Keratinocyte (primary cell): Measurements from ENCODE around the gene ZNF280A. TPM values are rescaled to one million over a fixed set of nuclear protein-coding genes. Genes with fewer than 3 reads are reported as not detected.
"Not testable (repeated sequence)": the region's sequence is repeated elsewhere in the genome, so short reads cannot be mapped to it uniquely, and the experiment has no call there.

Source experiments
- DNase-seq: peaks from one replicate; pipeline ENCODE4 v3.0.0-alpha.2; 2011; ENCODE audit warnings: low read depth, missing footprints, low spot score
- FAIRE-seq: peaks from 2 replicates; lab custom pipeline; 2011; peaks lifted over from hg19 to GRCh38; lab: Jason Lieb, UNC
- H2AFZ ChIP-seq: 2 replicates; pipeline ENCODE4 v1.6.0; 2012; ENCODE audit warnings: low read length, control low read depth, inconsistent platforms; ENCODE audit not compliant: control insufficient read depth
- H3K27ac ChIP-seq: 2 replicates; pipeline ENCODE4 v1.5.1; 2011; ENCODE audit warnings: low read length; ENCODE audit not compliant: control insufficient read depth, insufficient read depth
- H3K27me3 ChIP-seq: 3 replicates; pipeline ENCODE4 v1.6.0; 2011; ENCODE audit warnings: low read length; ENCODE audit not compliant: control insufficient read depth, insufficient read depth; ENCODE audit errors: extremely low read depth
- H3K36me3 ChIP-seq, 2 experiments: 2 replicates in 1 of 2; 3 replicates in 1 of 2; pipeline ENCODE4 v1.5.1; 2011; ENCODE audit warnings: low read length in 2 of 2, mild to moderate bottlenecking in 1 of 2; ENCODE audit not compliant: control insufficient read depth in 2 of 2, insufficient read depth in 2 of 2; ENCODE audit errors: extremely low read depth in 1 of 2
- H3K4me1 ChIP-seq: 3 replicates; pipeline ENCODE4 v1.5.1; 2011; ENCODE audit warnings: low read length; ENCODE audit not compliant: control insufficient read depth, insufficient read depth; ENCODE audit errors: extremely low read depth
- H3K4me2 ChIP-seq: 3 replicates; pipeline ENCODE4 v1.6.0; 2011; ENCODE audit warnings: low read depth, low read length; ENCODE audit not compliant: control insufficient read depth, insufficient read depth; ENCODE audit errors: extremely low read depth
- H3K4me3 ChIP-seq, 3 experiments: fragments of 200-600 bp in 1 of 3; sonication (generic) in 1 of 3; 2 replicates in 2 of 3; 3 replicates in 1 of 3; pipeline ENCODE4 v1.5.1; 2011 to 2016; ENCODE audit warnings: low read length in 3 of 3, mild to moderate bottlenecking in 3 of 3, control low read depth in 2 of 3, inconsistent platforms in 1 of 3, low read depth in 1 of 3, mixed read lengths in 1 of 3, mixed run types in 1 of 3, moderate library complexity in 1 of 3; ENCODE audit not compliant: control insufficient read depth in 2 of 3, insufficient read depth in 2 of 3; ENCODE audit errors: extremely low read depth in 1 of 3
- H3K79me2 ChIP-seq: 2 replicates; pipeline ENCODE4 v1.6.0; 2012; ENCODE audit warnings: low read length; ENCODE audit not compliant: control insufficient read depth, insufficient read depth
- H3K9ac ChIP-seq: 3 replicates; pipeline ENCODE4 v1.6.0; 2011; ENCODE audit warnings: low read length; ENCODE audit not compliant: control insufficient read depth, insufficient read depth; ENCODE audit errors: extremely low read depth
- H3K9me1 ChIP-seq: 3 replicates; pipeline ENCODE4 v1.6.0; 2011; ENCODE audit warnings: low read length; ENCODE audit not compliant: control insufficient read depth, insufficient read depth; ENCODE audit errors: extremely low read depth
- H3K9me3 ChIP-seq: 2 replicates; pipeline ENCODE4 v1.5.1; 2012; ENCODE audit warnings: low read depth, low read length; ENCODE audit not compliant: control insufficient read depth
- H4K20me1 ChIP-seq: 3 replicates; pipeline ENCODE4 v1.6.0; 2011; ENCODE audit warnings: low read length; ENCODE audit not compliant: control insufficient read depth, insufficient read depth; ENCODE audit errors: extremely low read depth
- EZH2 ChIP-seq: IDR thresholded peaks from one replicate; pipeline ENCODE4 v1.6.1; 2012; ENCODE audit warnings: inconsistent platforms, mild to moderate bottlenecking, low read length, moderate library complexity
- dilution Hi-C: fragments of 300-500 bp; cut with MboI; formaldehyde crosslinking; loops from one replicate; pipeline ENCODE4 v1.7.0; 2020; ENCODE audit warnings: low sequenced_read_pairs; ENCODE audit not compliant: extremely low pct_ligation_motif_present
- polyA plus RNA-seq, 5 experiments: library from polyadenylated mRNA; depleted of rRNA in 3 of 5; stranded (reverse) in 3 of 5; stranded (forward) in 1 of 5; unstranded in 1 of 5; fragments of >200 nt; gene quantifications; 1 replicate in 1 of 5; 2 replicates in 3 of 5; 3 replicates in 1 of 5; pipeline versions ENCODE4 v1.2.1 to v1.2.3, GENCODE V29; 2011 to 2012; ENCODE audit warnings: missing spikeins in 2 of 5, low read depth in 1 of 5, low replicate concordance in 1 of 5
- TF ChIP-seq, protein P1 (sequence below), 3 experiments: IDR thresholded peaks in 1 of 3; conservative IDR thresholded peaks in 1 of 3; optimal IDR thresholded peaks in 1 of 3; 2 replicates in 2 of 3; 3 replicates in 1 of 3; pipeline versions ENCODE3 to v1.5.1; 2011; ENCODE audit warnings: low read length in 3 of 3, mild to moderate bottlenecking in 3 of 3, moderate library complexity in 2 of 3, control low read depth in 1 of 3, inconsistent platforms in 1 of 3; ENCODE audit not compliant: insufficient read depth in 2 of 3; ENCODE audit errors: extremely low read depth in 1 of 3

ZNF280A gene
- polyA plus RNA-seq, 1 donor (not counting 4 experiments of a cell fraction or from before 2014, with no cell fraction given): not detected

DNA sequence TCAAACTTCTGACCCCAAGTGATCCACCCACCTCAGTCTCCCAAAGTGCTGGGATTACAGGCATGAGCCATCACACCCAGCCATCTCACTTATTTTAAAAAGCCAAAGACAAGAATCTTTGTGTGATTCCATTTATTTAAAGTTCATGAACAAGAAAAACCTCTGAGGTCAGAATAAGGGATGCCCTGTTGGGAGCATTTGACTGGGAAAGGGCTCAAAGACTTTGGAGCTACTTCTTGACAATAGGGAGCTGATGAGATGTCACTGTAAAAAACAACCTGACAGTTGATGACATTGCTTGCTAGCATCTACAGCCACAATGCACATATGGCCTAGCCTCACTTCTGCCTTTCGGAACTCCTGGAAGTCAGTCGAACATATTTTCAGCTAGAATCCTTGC is 6.5 kb downstream of the ZNF280A start:
- dilution Hi-C loops: no loop called here

GRCh38 chr22:22512951-22513350 is 7.1 kb downstream of the ZNF280A start:
- DNase-seq (no peak), FAIRE-seq (no peak)
- Histone ChIP-seq H3K4me2 (no peak overlapping the region), H4K20me1 (no peaks in the 10 kb centered on the region), H3K4me3 (no peak overlapping the region), H3K9me1 (no peaks in the 10 kb centered on the region), H3K4me1 (no peaks in the 10 kb centered on the region), H3K79me2 (no peaks in the 10 kb centered on the region), H3K27me3 (peaks cover 3% of the 10 kb centered on the region), H3K36me3 (no peaks in the 10 kb centered on the region), H3K9ac (no peak overlapping the region), H3K27ac (no peak overlapping the region), H3K9me3 (no peaks in the 10 kb centered on the region), H2AFZ (no peak overlapping the region)
- dilution Hi-C loops: no loop called here
- no peak for TF ChIP-seq EZH2
- TF ChIP-seq, protein P1, sequence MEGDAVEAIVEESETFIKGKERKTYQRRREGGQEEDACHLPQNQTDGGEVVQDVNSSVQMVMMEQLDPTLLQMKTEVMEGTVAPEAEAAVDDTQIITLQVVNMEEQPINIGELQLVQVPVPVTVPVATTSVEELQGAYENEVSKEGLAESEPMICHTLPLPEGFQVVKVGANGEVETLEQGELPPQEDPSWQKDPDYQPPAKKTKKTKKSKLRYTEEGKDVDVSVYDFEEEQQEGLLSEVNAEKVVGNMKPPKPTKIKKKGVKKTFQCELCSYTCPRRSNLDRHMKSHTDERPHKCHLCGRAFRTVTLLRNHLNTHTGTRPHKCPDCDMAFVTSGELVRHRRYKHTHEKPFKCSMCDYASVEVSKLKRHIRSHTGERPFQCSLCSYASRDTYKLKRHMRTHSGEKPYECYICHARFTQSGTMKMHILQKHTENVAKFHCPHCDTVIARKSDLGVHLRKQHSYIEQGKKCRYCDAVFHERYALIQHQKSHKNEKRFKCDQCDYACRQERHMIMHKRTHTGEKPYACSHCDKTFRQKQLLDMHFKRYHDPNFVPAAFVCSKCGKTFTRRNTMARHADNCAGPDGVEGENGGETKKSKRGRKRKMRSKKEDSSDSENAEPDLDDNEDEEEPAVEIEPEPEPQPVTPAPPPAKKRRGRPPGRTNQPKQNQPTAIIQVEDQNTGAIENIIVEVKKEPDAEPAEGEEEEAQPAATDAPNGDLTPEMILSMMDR (optimal IDR thresholded peaks at IDR 0.05 in 1 of 3, IDR thresholded peaks at IDR 0.05 in 1 of 3, conservative IDR thresholded peaks at IDR 0.05 in 1 of 3; ENCODE audit: extremely low read depth in 1 of 3, insufficient read depth in 2 of 3, low read length in 3 of 3): no peak

More for the DNA sequence above, 6.5 kb downstream of the ZNF280A start:
- Histone ChIP-seq H3K36me3 (no peaks in the 10 kb centered on the region), H3K79me2 (no peaks in the 10 kb centered on the region), H3K4me1 (no peaks in the 10 kb centered on the region), H2AFZ (no peak overlapping the region), H3K9me1 (no peaks in the 10 kb centered on the region), H3K4me2 (no peak overlapping the region), H3K27ac (no peak overlapping the region), H3K9me3 (no peaks in the 10 kb centered on the region), H3K9ac (no peak overlapping the region), H4K20me1 (no peaks in the 10 kb centered on the region), H3K27me3 (peaks cover 3% of the 10 kb centered on the region), H3K4me3 (no peak overlapping the region)
- FAIRE-seq: no peak
- TF ChIP-seq, protein P1 (optimal IDR thresholded peaks at IDR 0.05 in 1 of 3, IDR thresholded peaks at IDR 0.05 in 1 of 3, conservative IDR thresholded peaks at IDR 0.05 in 1 of 3; ENCODE audit: extremely low read depth in 1 of 3, insufficient read depth in 2 of 3, low read length in 3 of 3): no peak
- no peak for TF ChIP-seq EZH2
- DNase-seq: no peak

DNA sequence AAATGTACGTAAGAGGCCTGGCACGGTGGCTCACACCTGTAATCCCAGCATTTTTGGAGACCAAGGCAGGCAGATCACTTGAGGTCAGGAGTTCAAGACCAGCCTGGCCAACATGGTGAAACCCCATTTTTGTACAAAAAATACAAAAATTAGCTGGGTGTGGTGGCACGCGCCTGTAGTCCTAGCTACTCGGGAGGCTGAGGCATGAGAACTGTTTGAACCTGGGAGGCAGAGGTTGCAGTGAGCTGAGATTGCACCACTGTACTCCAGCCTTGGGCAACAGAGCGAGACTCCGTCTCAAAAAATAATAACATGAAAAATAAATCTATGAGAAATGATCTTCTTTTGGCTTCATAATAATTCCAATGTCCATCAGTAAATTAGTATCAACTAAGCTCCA is 9.2 kb downstream of the ZNF280A start:
- H2AFZ ChIP-seq, H4K20me1 ChIP-seq, H3K4me3 ChIP-seq, H3K9me3 ChIP-seq, H3K4me2 ChIP-seq, DNase-seq, H3K36me3 ChIP-seq, H3K27me3 ChIP-seq, H3K27ac ChIP-seq, H3K9me1 ChIP-seq, H3K4me1 ChIP-seq, H3K79me2 ChIP-seq, H3K9ac ChIP-seq, FAIRE-seq, dilution Hi-C loops: not testable (repeated sequence)

DNA sequence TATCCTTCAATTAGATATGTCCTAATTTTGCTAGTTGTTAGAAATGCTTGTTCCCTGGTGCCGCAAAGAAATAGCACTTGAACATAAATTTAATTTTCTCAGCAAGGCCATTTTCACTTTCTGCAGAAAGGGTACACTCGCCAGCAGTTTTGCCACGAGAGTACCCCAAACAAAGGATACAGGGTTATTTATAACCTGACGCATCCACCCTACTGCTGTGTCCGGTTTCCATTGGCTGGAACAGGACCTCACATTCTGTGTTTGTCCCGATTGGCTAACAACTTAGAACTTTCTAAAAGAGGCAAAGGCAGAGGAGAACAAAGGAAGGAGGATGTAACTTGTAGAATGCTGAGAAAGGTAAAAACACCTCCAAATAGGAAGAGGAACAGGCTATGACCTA is 10.2 kb downstream of the ZNF280A start:
- H3K27me3 ChIP-seq, H3K9me1 ChIP-seq, H3K9me3 ChIP-seq, FAIRE-seq, H3K9ac ChIP-seq, H3K4me1 ChIP-seq, H2AFZ ChIP-seq, DNase-seq, H3K27ac ChIP-seq, H3K4me3 ChIP-seq, H3K4me2 ChIP-seq, dilution Hi-C loops, H3K36me3 ChIP-seq, H3K79me2 ChIP-seq, H4K20me1 ChIP-seq: not testable (repeated sequence)
